ENCODE data around the gene BRINP3.

Gene BRINP3

GRCh38 chr1:190444464-190444863 lies 33.2 kb downstream of the BRINP3 start:
- DNase-seq = no peak

- no peak for DNase-seq
These were observed 38.2 kb downstream of the BRINP3 start for GRCh38 chr1:190439447-190439846.

- DNase-seq = no peak
These were observed 41.0 kb downstream of the BRINP3 start for GRCh38 chr1:190436615-190437014.

- DNase-seq = no peak
These were observed 47.7 kb downstream of the BRINP3 start for GRCh38 chr1:190429932-190430331.

- no peak for DNase-seq
These were observed 48.5 kb downstream of the BRINP3 start for GRCh38 chr1:190429141-190429540.

GRCh38 chr1:190416239-190416638 lies 61.4 kb downstream of the BRINP3 start:
- DNase-seq = no peak

- no peak for DNase-seq
These were observed 64.5 kb downstream of the BRINP3 start for GRCh38 chr1:190413142-190413541.

- no peak for DNase-seq
These were observed 74.3 kb downstream of the BRINP3 start for GRCh38 chr1:190403402-190403801.

- no peak for DNase-seq
These were observed 78.4 kb downstream of the BRINP3 start for GRCh38 chr1:190399233-190399632.

- DNase-seq = no peak
These were observed 86.1 kb downstream of the BRINP3 start for GRCh38 chr1:190391582-190391981.

GRCh38 chr1:190377991-190378390 lies 99.7 kb downstream of the BRINP3 start:
- DNase-seq = no peak

- DNase-seq = no peak
These were observed 100.4 kb downstream of the BRINP3 start for GRCh38 chr1:190377294-190377693.

- DNase-seq = no peak
These were observed 101.6 kb downstream of the BRINP3 start for GRCh38 chr1:190376044-190376443.

GRCh38 chr1:190373705-190374336 lies 103.8 kb downstream of the BRINP3 start:
- DNase-seq = no peak

- DNase-seq = no peak
These were observed 110.5 kb downstream of the BRINP3 start for GRCh38 chr1:190367200-190367599.

- no peak for DNase-seq
These were observed 112.4 kb downstream of the BRINP3 start for GRCh38 chr1:190365283-190365682.

- no peak for DNase-seq
These were observed 124.0 kb downstream of the BRINP3 start for GRCh38 chr1:190353538-190354101.

GRCh38 chr1:190344454-190344853 lies 133.2 kb downstream of the BRINP3 start:
- DNase-seq = no peak

- DNase-seq = no peak
These were observed 138.8 kb downstream of the BRINP3 start for GRCh38 chr1:190338829-190339228.

- DNase-seq = no peak
These were observed 148.8 kb downstream of the BRINP3 start for GRCh38 chr1:190328871-190329270.

GRCh38 chr1:190328361-190328760 lies 149.3 kb downstream of the BRINP3 start:
- no peak for DNase-seq

- DNase-seq = no peak
These were observed 150.4 kb downstream of the BRINP3 start for GRCh38 chr1:190327271-190327670.

- DNase-seq = no peak
These were observed 154.1 kb downstream of the BRINP3 start for GRCh38 chr1:190323530-190323929.

GRCh38 chr1:190322274-190322673 lies 155.4 kb downstream of the BRINP3 start:
- DNase-seq = no peak

GRCh38 chr1:190320952-190321351 lies 156.7 kb downstream of the BRINP3 start:
- no peak for DNase-seq
